ENCODE results near the gene SPEG.

GRCh38 chr2:219405451-219405850, 29.2 kb upstream of the SPEG start:
- TF ChIP-seq CTCF (IDR thresholded peaks at IDR 0.05) (no peak), POLR2A (IDR thresholded peaks at IDR 0.05) (no peak)
